Natural killer cell (primary cell): Measurements from ENCODE around the gene RNF130. TPM values are rescaled to one million over a fixed set of nuclear protein-coding genes. Genes with fewer than 3 reads are reported as not detected.
A peak's percentile ranks its signal among the peaks of the same experiment; 100 is the strongest.

ENCODE experiments used
- ATAC-seq, 3 donors: fragments of 150-1000 bp in 2 of 3; fragments of 200-7000 bp in 1 of 3; cut with Tn5 transposase; 1 replicate in 1 of 3; 2 replicates in 2 of 3; pipeline ENCODE4 v1.10.0; 2021; ENCODE audit warnings: mild to moderate bottlenecking in 2 of 3, moderate library complexity in 2 of 3
- DNase-seq, 2 donors: peaks; one replicate each; pipeline versions ENCODE4 v3.0.0 to v3.0.0-alpha.2; 2013 to 2021; ENCODE audit warnings: mixed read lengths in 1 of 2
- H3K27ac ChIP-seq: one replicate; pipeline ENCODE4 v1.5.1; 2013; ENCODE audit warnings: mild to moderate bottlenecking, low read length
- H3K27me3 ChIP-seq: one replicate; pipeline ENCODE4 v1.6.1; 2013; ENCODE audit warnings: low read length; ENCODE audit not compliant: control insufficient read depth, insufficient read depth
- H3K36me3 ChIP-seq: one replicate; pipeline ENCODE4 v1.6.1; 2013; ENCODE audit warnings: low read length; ENCODE audit not compliant: control insufficient read depth, insufficient read depth
- H3K4me1 ChIP-seq: one replicate; pipeline ENCODE4 v1.6.1; 2013; ENCODE audit warnings: low read length; ENCODE audit not compliant: control insufficient read depth, insufficient read depth
- H3K4me3 ChIP-seq: one replicate; pipeline ENCODE4 v1.5.1; 2013; ENCODE audit warnings: low read length
- H3K9me3 ChIP-seq: one replicate; pipeline ENCODE4 v1.6.1; 2013; ENCODE audit warnings: low read length; ENCODE audit not compliant: control insufficient read depth, insufficient read depth
- H3K27ac Mint-ChIP-seq, 2 donors: one replicate each; pipeline ENCODE4 v1.8.0; 2022; ENCODE audit warnings: mild to moderate bottlenecking in 2 of 2, mixed read lengths in 2 of 2, moderate library complexity in 1 of 2
- H3K27me3 Mint-ChIP-seq, 2 donors: one replicate each; pipeline ENCODE4 v1.8.0; 2022; ENCODE audit warnings: low read depth in 2 of 2, mixed read lengths in 2 of 2
- H3K36me3 Mint-ChIP-seq: one replicate; pipeline ENCODE4 v1.8.0; 2022; ENCODE audit warnings: mixed read lengths
- H3K4me1 Mint-ChIP-seq, 2 donors: one replicate each; pipeline ENCODE4 v1.8.0; 2022; ENCODE audit warnings: mixed read lengths in 2 of 2
- H3K4me3 Mint-ChIP-seq: one replicate; pipeline ENCODE4 v1.8.0; 2022; ENCODE audit warnings: mild to moderate bottlenecking, moderate library complexity, mixed read lengths
- H3K9me3 Mint-ChIP-seq, 2 donors: one replicate each; pipeline ENCODE4 v1.8.0; 2022; ENCODE audit warnings: mixed read lengths in 2 of 2
- CTCF ChIP-seq: fragments of 200-600 bp; IDR thresholded peaks from one replicate; pipeline ENCODE4 v1.8.0; 2022; ENCODE audit warnings: antibody characterized with exemption
- WGBS: methylation state at CpG from one replicate; pipeline ENCODE4 v1.1.7; 2013; ENCODE audit warnings: missing lambda C conversion rate; ENCODE audit not compliant: insufficient coverage; 5-methylcytosine and 5-hydroxymethylcytosine counted together
- intact Hi-C: fragments of 100-400 bp; cut with micrococcal nuclease; formaldehyde crosslinking; loops from one replicate; pipeline ENCODE4 v1.14.2; 2022
- total RNA-seq, 4 donors: library from RNA; stranded (reverse); fragments of 120-200 nt in 1 of 4; gene quantifications; one replicate each; pipeline versions ENCODE4 v1.2.3 to v1.2.4, GENCODE V29; 2013 to 2022

RNF130 gene
- total RNA-seq, 3 donors from 2014 or later (not counting 1 experiment from before 2014, with no cell fraction given), result 24.4 to 35.0 (median 25.5) TPM

GRCh38 chr5:179974246-179974945 is 97.2 kb downstream of the RNF130 start:
- 93% methylated on average over 37 of the region's 37 CpGs for WGBS
- peaks cover 14 to 29% of the 10 kb centered on the region in 2 donors for H3K4me1 Mint-ChIP-seq
- H3K27me3 Mint-ChIP-seq, result no peaks in the 10 kb centered on the region
- Histone ChIP-seq H3K27ac (no peak overlapping the region), H3K4me1 (peaks cover 13% of the 10 kb centered on the region), H3K27me3 (no peaks in the 10 kb centered on the region), H3K9me3 (no peaks in the 10 kb centered on the region), H3K36me3 (peaks cover 12% of the 10 kb centered on the region), H3K4me3 (no peak overlapping the region)
- H3K9me3 Mint-ChIP-seq, result no peaks in the 10 kb centered on the region
- peaks cover 6% of the 10 kb centered on the region for H3K36me3 Mint-ChIP-seq
- TF ChIP-seq CTCF, result no peak
- H3K27ac Mint-ChIP-seq, result no peak overlapping the region
- no peak overlapping the region for H3K4me3 Mint-ChIP-seq
- DNase-seq (no peak), ATAC-seq (no peak)
- intact Hi-C loops, result no loop called here

- no peak for DNase-seq
- intact Hi-C loops, result no loop called here
- H3K27me3 ChIP-seq, result no peaks in the 10 kb centered on the region
- 95% methylated on average over 11 of the region's 11 CpGs for WGBS
- H3K36me3 ChIP-seq, result peaks cover 10% of the 10 kb centered on the region
- H3K9me3 Mint-ChIP-seq, result no peaks in the 10 kb centered on the region
- peaks cover 13% of the 10 kb centered on the region for H3K4me1 ChIP-seq
- ATAC-seq, result no peak
- no peak overlapping the region for H3K4me3 ChIP-seq
- no peaks in the 10 kb centered on the region for H3K27me3 Mint-ChIP-seq
- peaks cover 6% of the 10 kb centered on the region for H3K36me3 Mint-ChIP-seq
- H3K4me3 Mint-ChIP-seq, result no peak overlapping the region
- H3K9me3 ChIP-seq, result no peaks in the 10 kb centered on the region
- peaks cover 14 to 29% of the 10 kb centered on the region in 2 donors for H3K4me1 Mint-ChIP-seq
- no peak overlapping the region for H3K27ac ChIP-seq
- no peak for TF ChIP-seq CTCF
- H3K27ac Mint-ChIP-seq, result peak overlapping the region in 1 of 2 donors; percentile 6
These were observed 98.2 kb downstream of the RNF130 start for GRCh38 chr5:179973391-179973790.

GRCh38 chr5:179969110-179969509 is 102.4 kb downstream of the RNF130 start:
- Histone ChIP-seq H3K27me3 (no peaks in the 10 kb centered on the region), H3K9me3 (no peaks in the 10 kb centered on the region), H3K36me3 (peaks cover 12% of the 10 kb centered on the region), H3K4me3 (no peak overlapping the region), H3K27ac (no peak overlapping the region), H3K4me1 (peaks cover 13% of the 10 kb centered on the region)
- H3K27me3 Mint-ChIP-seq, result no peaks in the 10 kb centered on the region
- DNase-seq (no peak), ATAC-seq (no peak)
- H3K36me3 Mint-ChIP-seq, result peaks cover 9% of the 10 kb centered on the region
- WGBS, result 91% methylated on average over 4 of the region's 4 CpGs
- intact Hi-C loops, result no loop called here
- no peak overlapping the region for H3K4me3 Mint-ChIP-seq
- H3K4me1 Mint-ChIP-seq, result peaks cover 14 to 20% of the 10 kb centered on the region in 2 donors
- H3K9me3 Mint-ChIP-seq, result no peaks in the 10 kb centered on the region
- TF ChIP-seq CTCF, result no peak
- peak overlapping the region in 1 of 2 donors; percentile 12 for H3K27ac Mint-ChIP-seq

- TF ChIP-seq CTCF, result no peak
- H3K9me3 Mint-ChIP-seq, result no peaks in the 10 kb centered on the region
- Histone ChIP-seq H3K27me3 (no peaks in the 10 kb centered on the region), H3K4me1 (peaks cover 13% of the 10 kb centered on the region), H3K27ac (no peak overlapping the region), H3K36me3 (peaks cover 14% of the 10 kb centered on the region), H3K9me3 (no peaks in the 10 kb centered on the region), H3K4me3 (no peak overlapping the region)
- WGBS, result 85% methylated on average over 1 of the region's 1 CpG
- H3K36me3 Mint-ChIP-seq, result peaks cover 18% of the 10 kb centered on the region
- H3K4me1 Mint-ChIP-seq, result peaks cover 14 to 20% of the 10 kb centered on the region in 2 donors
- no peak overlapping the region for H3K4me3 Mint-ChIP-seq
- H3K27ac Mint-ChIP-seq, result no peak overlapping the region
- ATAC-seq, result no peak
- H3K27me3 Mint-ChIP-seq, result no peaks in the 10 kb centered on the region
- intact Hi-C loops, result no loop called here
- DNase-seq, result no peak
These were observed 104.1 kb downstream of the RNF130 start for GRCh38 chr5:179967489-179967888.
